ENCODE data around the gene BORCS6. TPM values are rescaled to one million over a fixed set of nuclear protein-coding genes. Genes with fewer than 3 reads are reported as not detected.

Gene BORCS6
- total RNA-seq, 4 donors from 2014 or later: 2.9 to 10.4 (median 9.3) TPM

- TF ChIP-seq CTCF (IDR thresholded peaks at IDR 0.05; ENCODE audit: low read depth): no peak
Measured at GRCh38 chr17:8173871-8174322, 16.1 kb downstream of the BORCS6 start.

- TF ChIP-seq CTCF (IDR thresholded peaks at IDR 0.05; ENCODE audit: low read depth): no peak
Measured at GRCh38 chr17:8173056-8173870, 16.7 kb downstream of the BORCS6 start.

GRCh38 chr17:8167526-8167925 is 22.5 kb downstream of the BORCS6 start:
- TF ChIP-seq CTCF (IDR thresholded peaks at IDR 0.05; ENCODE audit: low read depth): no peak

- TF ChIP-seq CTCF (IDR thresholded peaks at IDR 0.05; ENCODE audit: low read depth): no peak
Measured at GRCh38 chr17:8166731-8167130, 23.2 kb downstream of the BORCS6 start.

GRCh38 chr17:8164815-8165131 is 25.2 kb downstream of the BORCS6 start:
- TF ChIP-seq CTCF (IDR thresholded peaks at IDR 0.05; ENCODE audit: low read depth): no peak

- no peak for TF ChIP-seq CTCF (IDR thresholded peaks at IDR 0.05; ENCODE audit: low read depth)
Measured at GRCh38 chr17:8163978-8164814, 25.8 kb downstream of the BORCS6 start.
